OCI-LY7 (cell line): ENCODE measurements around the gene RAB17.

Experiments used
- EZH2phosphoT487 ChIP-seq: fragments of 200-600 bp; sonication (generic); IDR thresholded peaks from 2 replicates; pipeline ENCODE4 v1.6.1; 2018; ENCODE audit warnings: low read depth, borderline replicate concordance, mild to moderate bottlenecking, mixed run types, antibody characterized with exemption, low read length, moderate library complexity, mixed read lengths
- TF ChIP-seq, protein P1 (sequence below): fragments of 200-600 bp; sonication (generic); conservative IDR thresholded peaks from 2 replicates; pipeline ENCODE4 v1.5.1; 2014; ENCODE audit warnings: mild to moderate bottlenecking, antibody characterized with exemption, low read length, moderate library complexity, mixed read lengths

DNA sequence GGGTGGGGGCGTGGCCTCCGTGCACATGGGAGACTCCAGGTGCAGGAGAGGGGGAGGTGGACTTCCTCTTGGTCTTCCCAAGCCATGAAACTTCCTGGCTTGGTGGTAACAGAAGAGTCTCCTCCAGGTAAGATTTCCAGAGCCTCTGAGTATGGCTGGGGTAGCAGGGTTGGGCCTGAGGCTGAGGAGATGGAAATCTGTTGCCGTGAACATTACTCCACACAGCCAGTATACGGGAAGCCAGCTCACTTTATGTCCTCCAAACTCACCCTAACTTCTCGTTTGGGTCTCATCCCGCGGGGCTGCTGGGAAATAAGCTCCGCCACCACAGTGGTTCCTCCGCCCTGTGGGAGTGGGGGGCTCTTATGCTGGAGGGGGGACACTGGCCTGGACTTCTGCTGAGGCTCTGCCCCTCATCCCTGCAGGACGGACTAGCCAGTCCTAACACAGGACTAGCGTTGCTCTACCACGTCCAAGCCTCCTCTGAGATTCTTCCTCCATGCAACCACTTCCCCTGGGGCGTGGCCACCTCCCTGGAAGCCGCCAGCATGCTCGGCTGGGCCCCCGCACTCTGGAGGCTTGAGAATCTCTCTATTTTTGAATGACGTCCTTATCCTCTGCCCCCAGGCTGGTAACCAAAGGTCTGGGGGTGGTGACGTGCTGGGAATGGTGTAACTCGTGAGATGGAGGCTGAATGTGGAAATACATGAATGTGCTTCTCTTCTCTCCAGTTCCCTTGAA is 777 bp upstream of the RAB17 start:
- TF ChIP-seq, protein P1, sequence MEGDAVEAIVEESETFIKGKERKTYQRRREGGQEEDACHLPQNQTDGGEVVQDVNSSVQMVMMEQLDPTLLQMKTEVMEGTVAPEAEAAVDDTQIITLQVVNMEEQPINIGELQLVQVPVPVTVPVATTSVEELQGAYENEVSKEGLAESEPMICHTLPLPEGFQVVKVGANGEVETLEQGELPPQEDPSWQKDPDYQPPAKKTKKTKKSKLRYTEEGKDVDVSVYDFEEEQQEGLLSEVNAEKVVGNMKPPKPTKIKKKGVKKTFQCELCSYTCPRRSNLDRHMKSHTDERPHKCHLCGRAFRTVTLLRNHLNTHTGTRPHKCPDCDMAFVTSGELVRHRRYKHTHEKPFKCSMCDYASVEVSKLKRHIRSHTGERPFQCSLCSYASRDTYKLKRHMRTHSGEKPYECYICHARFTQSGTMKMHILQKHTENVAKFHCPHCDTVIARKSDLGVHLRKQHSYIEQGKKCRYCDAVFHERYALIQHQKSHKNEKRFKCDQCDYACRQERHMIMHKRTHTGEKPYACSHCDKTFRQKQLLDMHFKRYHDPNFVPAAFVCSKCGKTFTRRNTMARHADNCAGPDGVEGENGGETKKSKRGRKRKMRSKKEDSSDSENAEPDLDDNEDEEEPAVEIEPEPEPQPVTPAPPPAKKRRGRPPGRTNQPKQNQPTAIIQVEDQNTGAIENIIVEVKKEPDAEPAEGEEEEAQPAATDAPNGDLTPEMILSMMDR = no peak
- TF ChIP-seq EZH2phosphoT487 = no peak
